Middle frontal gyrus (tissue), 1 donor: ENCODE data around the gene EMX1.

Experiments used
- DNase-seq: peaks from one replicate; pipeline ENCODE4 v3.0.0-alpha.2; 2015; ENCODE audit warnings: low spot score; ENCODE audit errors: extremely low spot score

Gene EMX1

GRCh38 chr2:72942881-72943418 lies 25.6 kb downstream of the EMX1 start:
- no peak for DNase-seq

GRCh38 chr2:72943540-72944395 lies 26.4 kb downstream of the EMX1 start:
- DNase-seq: no peak

GRCh38 chr2:72944804-72945449 lies 27.6 kb downstream of the EMX1 start:
- no peak for DNase-seq

GRCh38 chr2:72945450-72946019 lies 28.2 kb downstream of the EMX1 start:
- no peak for DNase-seq

- no peak for DNase-seq
These were observed 29.1 kb downstream of the EMX1 start for GRCh38 chr2:72946466-72946865.

- DNase-seq: no peak
These were observed 30.9 kb downstream of the EMX1 start for GRCh38 chr2:72947952-72948830.

- no peak for DNase-seq
These were observed 31.7 kb downstream of the EMX1 start for GRCh38 chr2:72949045-72949444.

- DNase-seq: no peak
These were observed 32.3 kb downstream of the EMX1 start for GRCh38 chr2:72949642-72950041.

- no peak for DNase-seq
These were observed 33.4 kb downstream of the EMX1 start for GRCh38 chr2:72950558-72951255.

GRCh38 chr2:72951303-72952095 lies 34.2 kb downstream of the EMX1 start:
- DNase-seq: no peak

- DNase-seq: no peak
These were observed 34.9 kb downstream of the EMX1 start for GRCh38 chr2:72952110-72952823.

GRCh38 chr2:72952961-72953360 lies 35.6 kb downstream of the EMX1 start:
- DNase-seq: no peak

GRCh38 chr2:72953528-72953927 lies 36.2 kb downstream of the EMX1 start:
- no peak for DNase-seq

GRCh38 chr2:72953976-72954375 lies 36.7 kb downstream of the EMX1 start:
- no peak for DNase-seq

GRCh38 chr2:72954376-72955227 lies 37.3 kb downstream of the EMX1 start:
- DNase-seq: no peak

GRCh38 chr2:72955228-72956049 lies 38.1 kb downstream of the EMX1 start:
- no peak for DNase-seq

- DNase-seq: no peak
These were observed 38.7 kb downstream of the EMX1 start for GRCh38 chr2:72956050-72956395.
